T-helper 2 cell treated with Interferon-gamma antibody and Interleukin-4, amounts not matched to agents 5 μg/mL and 100 μg/mL, for 36 hours (primary cell): ENCODE measurements around the gene BIVM.

Experiments
- DNase-seq: peaks from one replicate; pipeline ENCODE4 v3.0.0; 2021; ENCODE audit warnings: low spot score
- H3K27ac Mint-ChIP-seq: one replicate; pipeline ENCODE4 v1.8.0; 2021; ENCODE audit warnings: mild to moderate bottlenecking, mixed read lengths
- H3K27me3 Mint-ChIP-seq: one replicate; pipeline ENCODE4 v1.8.0; 2021; ENCODE audit warnings: low read depth, mixed read lengths
- H3K36me3 Mint-ChIP-seq: one replicate; pipeline ENCODE4 v1.8.0; 2021; ENCODE audit warnings: low read depth, mixed read lengths
- H3K4me1 Mint-ChIP-seq: one replicate; pipeline ENCODE4 v1.8.0; 2021; ENCODE audit warnings: low read depth, mixed read lengths
- H3K4me3 Mint-ChIP-seq: one replicate; pipeline ENCODE4 v1.8.0; 2022; ENCODE audit warnings: mild to moderate bottlenecking, moderate library complexity, mixed read lengths
- H3K9me3 Mint-ChIP-seq: one replicate; pipeline ENCODE4 v1.8.0; 2021; ENCODE audit warnings: mixed read lengths

BIVM gene

GRCh38 chr13:102838982-102839381 is 40.1 kb downstream of the BIVM start:
- no peak for DNase-seq
- no peaks in the 10 kb centered on the region for H3K27me3 Mint-ChIP-seq
- H3K4me3 Mint-ChIP-seq = no peak overlapping the region
- H3K4me1 Mint-ChIP-seq = no peaks in the 10 kb centered on the region
- no peaks in the 10 kb centered on the region for H3K9me3 Mint-ChIP-seq
- H3K27ac Mint-ChIP-seq = peak overlapping the region; percentile 32
- H3K36me3 Mint-ChIP-seq = peaks cover 38% of the 10 kb centered on the region

DNA sequence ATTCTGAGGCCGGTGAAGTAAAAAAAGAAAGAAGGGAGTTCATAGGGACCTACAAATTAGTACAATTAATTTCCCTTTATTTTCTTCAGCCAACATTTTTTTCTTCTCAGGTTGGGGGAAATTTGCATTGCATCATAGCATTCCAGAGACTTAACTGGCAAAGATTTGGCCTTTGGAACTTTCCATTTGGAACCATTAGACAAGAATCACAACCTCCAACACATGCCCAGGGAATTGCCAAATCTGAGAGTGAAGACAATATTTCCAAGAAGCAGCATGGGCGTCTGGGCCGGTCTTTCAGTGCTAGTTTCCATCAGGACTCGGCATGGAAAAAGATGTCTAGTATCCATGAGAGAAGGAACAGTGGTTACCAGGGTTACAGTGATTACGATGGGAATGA is 40.5 kb downstream of the BIVM start:
- peaks cover 36% of the 10 kb centered on the region for H3K36me3 Mint-ChIP-seq
- H3K9me3 Mint-ChIP-seq = no peaks in the 10 kb centered on the region
- no peak overlapping the region for H3K4me3 Mint-ChIP-seq
- H3K27ac Mint-ChIP-seq = no peak overlapping the region
- no peak for DNase-seq
- H3K27me3 Mint-ChIP-seq = no peaks in the 10 kb centered on the region
- H3K4me1 Mint-ChIP-seq = peaks cover 2% of the 10 kb centered on the region

DNA sequence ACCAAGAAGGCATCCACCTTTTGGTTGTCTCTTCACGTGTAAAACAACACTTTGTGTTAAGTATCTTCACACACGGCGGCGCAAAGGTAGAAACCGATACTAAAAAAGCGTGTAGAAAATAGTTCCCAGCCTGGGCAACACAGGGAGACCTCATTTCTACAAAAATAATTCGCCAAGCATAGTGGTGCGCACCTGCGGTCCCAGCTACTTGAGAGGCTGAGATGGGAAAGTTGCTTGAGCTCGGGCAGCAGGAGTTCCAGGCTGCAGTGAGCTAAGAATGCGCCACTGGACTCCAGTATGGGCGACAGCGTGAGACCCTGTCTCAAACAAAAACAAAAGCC is 46.3 kb downstream of the BIVM start:
- DNase-seq = no peak
- Mint-ChIP-seq H3K36me3 (peaks cover 17% of the 10 kb centered on the region), H3K27ac (peak overlapping the region; percentile 99), H3K4me3 (peak overlapping the region; percentile 99), H3K9me3 (no peaks in the 10 kb centered on the region), H3K4me1 (peaks cover 25% of the 10 kb centered on the region), H3K27me3 (no peaks in the 10 kb centered on the region)

- H3K36me3 Mint-ChIP-seq = peaks cover 20% of the 10 kb centered on the region
- peak within 1 kb of the TSS; percentile 99 for H3K4me3 Mint-ChIP-seq
- H3K27me3 Mint-ChIP-seq = no peaks in the 10 kb centered on the region
- peak; percentile 97 for DNase-seq
- peak within 1 kb of the TSS; percentile 99 for H3K27ac Mint-ChIP-seq
- no peaks in the 10 kb centered on the region for H3K9me3 Mint-ChIP-seq
- peaks cover 30% of the 10 kb centered on the region for H3K4me1 Mint-ChIP-seq
Measured at GRCh38 chr13:102845630-102846260, 46.8 kb downstream of the BIVM start, which contains the start of gene ERCC5. TSS of gene ERCC5 (plus strand) at chr13:102846032. CDS start at chr13:102846267, 235 bp downstream.

DNA sequence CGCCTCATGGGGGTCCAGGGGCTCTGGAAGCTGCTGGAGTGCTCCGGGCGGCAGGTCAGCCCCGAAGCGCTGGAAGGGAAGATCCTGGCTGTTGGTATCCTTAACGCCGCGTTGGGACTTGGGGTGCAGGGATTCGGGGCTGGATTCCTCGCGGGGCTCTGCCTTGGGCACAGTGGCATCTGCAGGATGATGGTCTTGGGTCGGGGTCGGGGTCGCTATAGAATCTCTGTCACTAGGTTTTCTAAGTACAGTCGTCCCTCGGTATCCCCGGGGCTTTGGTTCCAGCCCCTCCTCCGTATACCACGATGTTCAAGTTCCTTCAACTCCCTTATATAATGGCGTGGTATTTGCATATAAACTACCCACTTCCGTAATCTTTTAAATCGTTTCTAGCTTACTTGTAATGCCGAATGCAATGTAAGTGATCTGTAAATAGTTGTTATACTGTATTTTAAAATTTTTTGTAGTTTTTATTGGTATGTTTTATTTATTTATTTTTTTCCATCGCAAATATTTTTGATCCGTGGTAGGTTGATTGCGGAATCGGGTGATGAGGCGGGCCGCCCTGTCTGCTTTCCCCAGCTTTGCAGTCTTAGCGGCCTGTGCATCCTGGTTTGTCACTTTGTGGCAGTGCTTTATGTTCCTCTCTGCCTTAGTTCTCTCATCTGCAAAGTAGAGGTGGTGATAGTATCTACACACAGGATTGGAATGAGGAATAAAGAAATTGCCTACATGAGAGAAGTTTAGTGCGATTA is 47.5 kb downstream of the BIVM start:
- peak overlapping the region; percentile 99 for H3K27ac Mint-ChIP-seq
- no peaks in the 10 kb centered on the region for H3K27me3 Mint-ChIP-seq
- H3K4me3 Mint-ChIP-seq = peak overlapping the region; percentile 99
- no peaks in the 10 kb centered on the region for H3K9me3 Mint-ChIP-seq
- peak; percentile 31 for DNase-seq
- peaks cover 30% of the 10 kb centered on the region for H3K4me1 Mint-ChIP-seq
- H3K36me3 Mint-ChIP-seq = peaks cover 17% of the 10 kb centered on the region

- Mint-ChIP-seq H3K27ac (peak overlapping the region; percentile 99), H3K4me1 (peaks cover 32% of the 10 kb centered on the region), H3K4me3 (peak overlapping the region; percentile 99), H3K9me3 (no peaks in the 10 kb centered on the region), H3K36me3 (peaks cover 21% of the 10 kb centered on the region), H3K27me3 (no peaks in the 10 kb centered on the region)
- DNase-seq = no peak
Measured at GRCh38 chr13:102847272-102848234, 48.6 kb downstream of the BIVM start.

DNA sequence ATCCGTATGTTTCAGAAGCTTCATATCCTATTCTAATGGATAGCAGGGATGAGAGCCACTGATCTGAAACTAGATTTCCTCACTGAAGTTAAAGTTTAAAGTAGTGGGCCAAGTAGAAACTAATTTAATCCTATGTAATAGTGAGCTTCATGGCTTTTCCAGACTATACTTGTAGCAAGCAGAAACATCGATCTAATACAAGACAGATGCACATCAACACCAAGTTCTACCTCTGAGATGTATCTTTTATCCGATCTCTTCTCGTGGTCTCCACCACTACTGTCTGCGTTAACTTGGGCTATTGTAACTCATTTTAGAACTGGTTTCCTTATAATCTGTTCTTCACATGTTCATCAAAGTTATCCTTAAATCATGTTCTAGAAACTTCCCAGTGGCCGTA is 50.0 kb downstream of the BIVM start:
- no peaks in the 10 kb centered on the region for H3K27me3 Mint-ChIP-seq
- H3K4me3 Mint-ChIP-seq = peak overlapping the region; percentile 12
- no peak overlapping the region for H3K27ac Mint-ChIP-seq
- H3K9me3 Mint-ChIP-seq = no peaks in the 10 kb centered on the region
- peaks cover 28% of the 10 kb centered on the region for H3K36me3 Mint-ChIP-seq
- peaks cover 41% of the 10 kb centered on the region for H3K4me1 Mint-ChIP-seq
- DNase-seq = no peak

DNA sequence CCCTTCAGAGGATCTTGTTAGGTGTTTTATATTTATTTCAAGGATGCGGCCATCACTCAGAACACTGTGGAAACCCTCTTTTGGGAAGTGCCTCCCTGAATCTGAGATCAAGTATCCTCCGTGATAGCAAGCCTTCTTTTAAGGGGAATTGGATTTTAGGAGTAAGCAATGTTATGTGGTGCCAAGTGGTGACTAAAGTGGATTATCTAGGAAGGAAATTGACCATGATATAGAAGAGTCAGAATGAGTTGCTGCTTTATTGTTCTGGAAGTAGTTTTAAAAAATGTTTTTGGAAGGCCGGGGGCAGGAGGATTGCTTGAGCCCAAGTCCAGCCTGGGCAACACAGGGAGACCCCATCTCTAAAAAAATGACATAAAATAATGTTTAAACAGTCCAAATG is 53.6 kb downstream of the BIVM start:
- DNase-seq = no peak
- Mint-ChIP-seq H3K4me1 (peaks cover 38% of the 10 kb centered on the region), H3K27me3 (no peaks in the 10 kb centered on the region), H3K9me3 (no peaks in the 10 kb centered on the region), H3K36me3 (peaks cover 43% of the 10 kb centered on the region), H3K4me3 (no peak overlapping the region), H3K27ac (peak overlapping the region; percentile 17)

GRCh38 chr13:102854675-102855074 is 55.8 kb downstream of the BIVM start:
- H3K4me1 Mint-ChIP-seq = peaks cover 34% of the 10 kb centered on the region
- peak overlapping the region; percentile 68 for H3K4me3 Mint-ChIP-seq
- H3K27ac Mint-ChIP-seq = peak overlapping the region; percentile 80
- H3K27me3 Mint-ChIP-seq = no peaks in the 10 kb centered on the region
- no peaks in the 10 kb centered on the region for H3K9me3 Mint-ChIP-seq
- no peak for DNase-seq
- H3K36me3 Mint-ChIP-seq = peaks cover 62% of the 10 kb centered on the region

DNA sequence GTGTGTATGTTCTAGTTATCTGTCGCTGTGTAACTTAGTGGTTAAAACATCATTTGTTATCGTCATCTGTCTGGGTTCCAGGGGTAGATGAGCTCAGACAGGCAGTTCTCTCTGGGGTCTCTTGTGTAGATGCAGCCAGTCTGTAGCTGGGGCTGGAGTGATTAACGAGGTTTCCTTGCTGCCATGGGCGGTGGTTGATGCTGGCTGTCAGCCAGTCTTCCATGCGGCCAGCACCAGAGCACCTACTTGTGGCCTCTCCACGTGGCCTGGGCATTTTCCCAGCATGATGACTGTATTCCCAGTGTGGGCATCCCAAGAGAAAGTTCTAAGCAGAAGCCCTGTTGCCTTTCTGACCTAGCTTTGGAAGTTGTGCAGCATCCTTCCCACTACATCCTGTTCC is 57.6 kb downstream of the BIVM start:
- H3K27ac Mint-ChIP-seq = no peak overlapping the region
- peaks cover 63% of the 10 kb centered on the region for H3K36me3 Mint-ChIP-seq
- H3K4me1 Mint-ChIP-seq = peaks cover 27% of the 10 kb centered on the region
- no peaks in the 10 kb centered on the region for H3K27me3 Mint-ChIP-seq
- DNase-seq = no peak
- no peaks in the 10 kb centered on the region for H3K9me3 Mint-ChIP-seq
- no peak overlapping the region for H3K4me3 Mint-ChIP-seq

- Mint-ChIP-seq H3K9me3 (no peaks in the 10 kb centered on the region), H3K4me3 (no peak overlapping the region), H3K27ac (no peak overlapping the region), H3K36me3 (peaks cover 73% of the 10 kb centered on the region), H3K27me3 (no peaks in the 10 kb centered on the region), H3K4me1 (peaks cover 8% of the 10 kb centered on the region)
- DNase-seq = no peak
Measured at GRCh38 chr13:102862624-102863210, 63.8 kb downstream of the BIVM start.

GRCh38 chr13:102863590-102863989 is 64.7 kb downstream of the BIVM start:
- Mint-ChIP-seq H3K36me3 (peaks cover 69% of the 10 kb centered on the region), H3K27me3 (no peaks in the 10 kb centered on the region), H3K4me3 (no peak overlapping the region), H3K9me3 (no peaks in the 10 kb centered on the region), H3K4me1 (peaks cover 10% of the 10 kb centered on the region), H3K27ac (no peak overlapping the region)
- DNase-seq = no peak

GRCh38 chr13:102868366-102868936 is 69.5 kb downstream of the BIVM start:
- no peak for DNase-seq
- no peaks in the 10 kb centered on the region for H3K9me3 Mint-ChIP-seq
- peaks cover 73% of the 10 kb centered on the region for H3K36me3 Mint-ChIP-seq
- no peak overlapping the region for H3K27ac Mint-ChIP-seq
- H3K4me3 Mint-ChIP-seq = no peak overlapping the region
- peaks cover 19% of the 10 kb centered on the region for H3K4me1 Mint-ChIP-seq
- H3K27me3 Mint-ChIP-seq = no peaks in the 10 kb centered on the region
